T-cell (primary cell): ENCODE data around the gene COL4A1. TPM values are rescaled to one million over a fixed set of nuclear protein-coding genes. Genes with fewer than 3 reads are reported as not detected.

Experiments used
- ATAC-seq, 4 experiments: fragments of 200-7000 bp in 3 of 4; fragments of 150-1000 bp in 1 of 4; cut with Tn5 transposase; replicated peaks in 1 of 4; 1 replicate in 3 of 4; 2 replicates in 1 of 4; pipeline ENCODE4 v1.10.0; 2021; ENCODE audit warnings: moderate library complexity in 3 of 4, mild to moderate bottlenecking in 2 of 4, moderate number of reproducible peaks in 1 of 4
- CTCF ChIA-PET, 2 donors: fragments of 300-600 bp; sonication (Branson Sonifier 250); formaldehyde crosslinking; loops; one replicate each; lab custom pipeline; 2022; ENCODE audit warnings: antibody characterized with exemption in 2 of 2; lab: Charles Lee
- POLR2A ChIA-PET, 2 donors: fragments of 300-600 bp; sonication (Branson Sonifier 250); formaldehyde crosslinking; loops; one replicate each; lab custom pipeline; 2022; ENCODE audit warnings: antibody characterized with exemption in 2 of 2; lab: Charles Lee
- DNase-seq, 35 experiments: peaks; one replicate each; pipeline versions ENCODE4 v3.0.0 to v3.0.0-alpha.2; 2013 to 2023
- H3K27ac ChIP-seq: one replicate; pipeline ENCODE4 v1.5.1; 2013; ENCODE audit warnings: low read length
- H3K27me3 ChIP-seq, 2 experiments: replicated peaks in 1 of 2; 1 replicate in 1 of 2; 2 replicates in 1 of 2; pipeline versions ENCODE4 v1.6.1 to v1.7.0; 2013; ENCODE audit warnings: low read length in 1 of 2, mixed read lengths in 1 of 2; ENCODE audit not compliant: control insufficient read depth in 2 of 2, insufficient read depth in 2 of 2; ENCODE audit errors: extremely low read depth in 1 of 2
- H3K36me3 ChIP-seq, 2 donors: 1 replicate in 1 of 2; 2 replicates in 1 of 2; pipeline versions ENCODE4 v1.6.1 to v1.7.0; 2013; ENCODE audit warnings: low read length in 1 of 2; ENCODE audit not compliant: control insufficient read depth in 2 of 2, insufficient read depth in 1 of 2; ENCODE audit errors: extremely low read depth in 1 of 2
- H3K4me1 ChIP-seq, 2 experiments: 1 replicate in 1 of 2; 2 replicates in 1 of 2; pipeline versions ENCODE4 v1.6.1 to v1.7.0; 2013; ENCODE audit warnings: low read length in 2 of 2, mixed read lengths in 1 of 2; ENCODE audit not compliant: insufficient read depth in 2 of 2, control insufficient read depth in 1 of 2; ENCODE audit errors: extremely low read depth in 1 of 2
- H3K4me3 ChIP-seq, 2 donors: 1 replicate in 1 of 2; 2 replicates in 1 of 2; pipeline versions ENCODE4 v1.5.1 to v1.7.0; 2013; ENCODE audit warnings: mild to moderate bottlenecking in 2 of 2, low read length in 1 of 2, moderate library complexity in 1 of 2; ENCODE audit not compliant: control insufficient read depth in 1 of 2; ENCODE audit errors: extremely low read depth in 1 of 2
- H3K9me3 ChIP-seq: 2 replicates; pipeline ENCODE4 v1.7.0; 2013
- H3K27ac Mint-ChIP-seq, 2 donors: one replicate each; pipeline ENCODE4 v1.8.0; 2020 to 2021; ENCODE audit warnings: mild to moderate bottlenecking in 2 of 2, mixed read lengths in 2 of 2
- H3K27me3 Mint-ChIP-seq, 2 donors: one replicate each; pipeline ENCODE4 v1.8.0; 2021 to 2022; ENCODE audit warnings: mixed read lengths in 2 of 2
- H3K36me3 Mint-ChIP-seq: one replicate; pipeline ENCODE4 v1.8.0; 2021; ENCODE audit warnings: mixed read lengths
- H3K4me1 Mint-ChIP-seq, 3 donors: one replicate each; pipeline ENCODE4 v1.8.0; 2020 to 2022; ENCODE audit warnings: mixed read lengths in 3 of 3, mild to moderate bottlenecking in 1 of 3
- H3K4me3 Mint-ChIP-seq, 3 donors: one replicate each; pipeline ENCODE4 v1.8.0; 2020 to 2022; ENCODE audit warnings: mild to moderate bottlenecking in 3 of 3, mixed read lengths in 3 of 3, moderate library complexity in 3 of 3
- H3K9me3 Mint-ChIP-seq, 3 donors: one replicate each; pipeline ENCODE4 v1.8.0; 2020 to 2022; ENCODE audit warnings: mixed read lengths in 3 of 3
- WGBS: methylation state at CpG from one replicate; pipeline ENCODE4 v1.1.5; 2013; ENCODE audit warnings: missing lambda C conversion rate; ENCODE audit not compliant: insufficient coverage; 5-methylcytosine and 5-hydroxymethylcytosine counted together
- total RNA-seq, 35 experiments: library from RNA in 6 of 35; stranded (reverse) in 6 of 35; fragments of 120-200 nt in 1 of 35; gene quantifications; one replicate each; pipeline versions ENCODE4 v1.2.1 to v1.2.4 and lab custom pipeline; 2013 to 2026

Gene COL4A1
- total RNA-seq, 5 donors from 2014 or later (not counting 1 experiment from before 2014, with no cell fraction given) = 0.49 to 1.3 (median 0.85) TPM; not detected in 2

- no peak overlapping the region for H3K27ac Mint-ChIP-seq
- WGBS = 67% methylated on average over 1 of the region's 5 CpGs
- peaks cover 0 to 5% of the 10 kb centered on the region in 2 experiments for H3K27me3 ChIP-seq
- H3K4me1 ChIP-seq = no peaks in the 10 kb centered on the region
- no peaks in the 10 kb centered on the region for H3K9me3 Mint-ChIP-seq
- ChIA-PET POLR2A (no interaction called here), CTCF (no interaction called here)
- DNase-seq (no peak), ATAC-seq (no peak)
- no peak overlapping the region for H3K4me3 Mint-ChIP-seq
- no peak overlapping the region for H3K4me3 ChIP-seq
- no peaks in the 10 kb centered on the region for H3K36me3 ChIP-seq
- H3K9me3 ChIP-seq = no peaks in the 10 kb centered on the region
- H3K36me3 Mint-ChIP-seq = no peaks in the 10 kb centered on the region
- peaks cover 3 to 5% of the 10 kb centered on the region in 2 donors for H3K27me3 Mint-ChIP-seq
- no peak overlapping the region for H3K27ac ChIP-seq
- no peaks in the 10 kb centered on the region for H3K4me1 Mint-ChIP-seq
Observed at GRCh38 chr13:110271313-110271712, 35.6 kb downstream of the COL4A1 start.

- H3K4me3 Mint-ChIP-seq = no peak overlapping the region
- no peak for ATAC-seq
- POLR2A ChIA-PET = no interaction called here
Observed at GRCh38 chr13:110270507-110270906, 36.5 kb downstream of the COL4A1 start.

GRCh38 chr13:110269509-110270185, 37.3 kb downstream of the COL4A1 start:
- Histone ChIP-seq H3K27me3 (peaks cover 0 to 12% of the 10 kb centered on the region in 2 experiments), H3K9me3 (no peaks in the 10 kb centered on the region), H3K27ac (no peak overlapping the region), H3K36me3 (no peaks in the 10 kb centered on the region), H3K4me1 (no peaks in the 10 kb centered on the region), H3K4me3 (no peak overlapping the region)
- H3K4me1 Mint-ChIP-seq = no peaks in the 10 kb centered on the region
- ATAC-seq (no peak), DNase-seq (no peak)
- H3K4me3 Mint-ChIP-seq = no peak overlapping the region
- ChIA-PET CTCF (no interaction called here), POLR2A (no interaction called here)
- no peaks in the 10 kb centered on the region for H3K9me3 Mint-ChIP-seq
- no peak overlapping the region for H3K27ac Mint-ChIP-seq
- no peaks in the 10 kb centered on the region for H3K36me3 Mint-ChIP-seq
- 60% methylated on average over 3 of the region's 14 CpGs for WGBS
- H3K27me3 Mint-ChIP-seq = peaks cover 9 to 12% of the 10 kb centered on the region in 2 donors

More at GRCh38 chr13:110270507-110270906, 36.5 kb downstream of the COL4A1 start:
- Mint-ChIP-seq H3K27me3 (peaks cover 3 to 5% of the 10 kb centered on the region in 2 donors), H3K9me3 (no peaks in the 10 kb centered on the region), H3K4me1 (no peaks in the 10 kb centered on the region), H3K27ac (no peak overlapping the region), H3K36me3 (no peaks in the 10 kb centered on the region)
- Histone ChIP-seq H3K27me3 (peaks cover 0 to 12% of the 10 kb centered on the region in 2 experiments), H3K4me1 (no peaks in the 10 kb centered on the region), H3K9me3 (no peaks in the 10 kb centered on the region), H3K4me3 (no peak overlapping the region), H3K36me3 (no peaks in the 10 kb centered on the region), H3K27ac (no peak overlapping the region)
- WGBS = 96% methylated on average over 5 of the region's 7 CpGs
- DNase-seq = no peak
- CTCF ChIA-PET = no interaction called here

- no peak overlapping the region for H3K27ac ChIP-seq
- H3K36me3 Mint-ChIP-seq = no peaks in the 10 kb centered on the region
- ChIA-PET CTCF (no interaction called here), POLR2A (no interaction called here)
- H3K4me3 ChIP-seq = no peak overlapping the region
- DNase-seq = no peak
- H3K4me1 ChIP-seq = no peaks in the 10 kb centered on the region
- WGBS = 82% methylated on average over 10 of the region's 16 CpGs
- peaks cover 0 to 12% of the 10 kb centered on the region in 2 experiments for H3K27me3 ChIP-seq
- no peak overlapping the region for H3K4me3 Mint-ChIP-seq
- H3K9me3 ChIP-seq = no peaks in the 10 kb centered on the region
- H3K4me1 Mint-ChIP-seq = no peaks in the 10 kb centered on the region
- no peak overlapping the region for H3K27ac Mint-ChIP-seq
- no peaks in the 10 kb centered on the region for H3K9me3 Mint-ChIP-seq
- no peaks in the 10 kb centered on the region for H3K36me3 ChIP-seq
- H3K27me3 Mint-ChIP-seq = peaks cover 10 to 12% of the 10 kb centered on the region in 2 donors
- ATAC-seq = no peak
Observed at GRCh38 chr13:110268576-110269185, 38.3 kb downstream of the COL4A1 start.

- Mint-ChIP-seq H3K27ac (no peak overlapping the region), H3K4me3 (no peak overlapping the region), H3K4me1 (no peaks in the 10 kb centered on the region), H3K9me3 (no peaks in the 10 kb centered on the region), H3K27me3 (peaks cover 12 to 14% of the 10 kb centered on the region in 2 donors), H3K36me3 (no peaks in the 10 kb centered on the region)
- peaks cover 0 to 12% of the 10 kb centered on the region in 2 experiments for H3K27me3 ChIP-seq
- DNase-seq (no peak), ATAC-seq (no peak)
- CTCF ChIA-PET = no interaction called here
- no peak overlapping the region for H3K4me3 ChIP-seq
- H3K4me1 ChIP-seq = no peaks in the 10 kb centered on the region
- POLR2A ChIA-PET = no interaction called here
- no peak overlapping the region for H3K27ac ChIP-seq
- WGBS = 79% methylated on average over 6 of the region's 6 CpGs
- no peaks in the 10 kb centered on the region for H3K9me3 ChIP-seq
- H3K36me3 ChIP-seq = no peaks in the 10 kb centered on the region
Observed at GRCh38 chr13:110268061-110268460, 38.9 kb downstream of the COL4A1 start.

GRCh38 chr13:110266983-110267382, 40.0 kb downstream of the COL4A1 start:
- peaks cover 22% of the 10 kb centered on the region in 2 donors for H3K27me3 Mint-ChIP-seq
- no peaks in the 10 kb centered on the region for H3K4me1 ChIP-seq
- H3K27ac ChIP-seq = no peak overlapping the region
- no peak for DNase-seq
- H3K4me1 Mint-ChIP-seq = no peaks in the 10 kb centered on the region
- ChIA-PET CTCF (no interaction called here), POLR2A (no interaction called here)
- no peaks in the 10 kb centered on the region for H3K36me3 Mint-ChIP-seq
- no peaks in the 10 kb centered on the region for H3K9me3 Mint-ChIP-seq
- no peak overlapping the region for H3K4me3 Mint-ChIP-seq
- H3K27me3 ChIP-seq = peaks cover 0 to 12% of the 10 kb centered on the region in 2 experiments
- no peaks in the 10 kb centered on the region for H3K36me3 ChIP-seq
- H3K9me3 ChIP-seq = no peaks in the 10 kb centered on the region
- no peak for ATAC-seq
- H3K27ac Mint-ChIP-seq = no peak overlapping the region
- H3K4me3 ChIP-seq = no peak overlapping the region
- WGBS = 15% methylated on average over 5 of the region's 10 CpGs
